Neural cell (in vitro differentiated cells): ENCODE measurements around the gene DNM1. TPM values are rescaled to one million over a fixed set of nuclear protein-coding genes. Genes with fewer than 3 reads are reported as not detected.

Experiments
- H2AFZ ChIP-seq: fragments of 200-600, 300-800 bp; sonication (generic), shearing (Covaris generic); 2 replicates; pipeline ENCODE4 v1.6.0; 2014; ENCODE audit warnings: low read depth, mild to moderate bottlenecking, antibody characterized with exemption, low read length, moderate library complexity
- H3F3A ChIP-seq: fragments of 200-600 bp; shearing (Covaris generic); 2 replicates; pipeline ENCODE4 v1.6.1; 2016; ENCODE audit warnings: mild to moderate bottlenecking, moderate library complexity, mixed read lengths, antibody characterized with exemption, low read length; ENCODE audit not compliant: insufficient read depth, poor library complexity, severe bottlenecking
- H3K27ac ChIP-seq: fragments of 200-600, 300-800 bp; sonication (generic), shearing (Covaris generic); 2 replicates; pipeline ENCODE4 v1.5.1; 2014; ENCODE audit warnings: mild to moderate bottlenecking, low read length, moderate library complexity
- H3K27me3 ChIP-seq: fragments of 300-800, 200-600 bp; sonication (generic), shearing (Covaris generic); 2 replicates; pipeline ENCODE4 v1.6.0; 2014; ENCODE audit warnings: mild to moderate bottlenecking, low read depth, low read length, moderate library complexity; ENCODE audit not compliant: insufficient read depth
- H3K36me3 ChIP-seq: fragments of 300-800, 200-600 bp; sonication (generic), shearing (Covaris generic); 2 replicates; pipeline ENCODE4 v1.5.1; 2014; ENCODE audit warnings: mild to moderate bottlenecking, antibody characterized with exemption, low read length, moderate library complexity; ENCODE audit not compliant: insufficient read depth
- H3K4me2 ChIP-seq: fragments of 300-800, 200-600 bp; sonication (generic), shearing (Covaris generic); 2 replicates; pipeline ENCODE4 v1.6.0; 2014; ENCODE audit warnings: mild to moderate bottlenecking, low read length
- H3K4me3 ChIP-seq: fragments of 300-800, 200-600 bp; sonication (generic), shearing (Covaris generic); 2 replicates; pipeline ENCODE4 v1.5.1; 2014; ENCODE audit warnings: mild to moderate bottlenecking, low read length, moderate library complexity
- H3K79me2 ChIP-seq: fragments of 200-600 bp; shearing (Covaris generic); replicated peaks from 2 replicates; pipeline ENCODE4 v1.6.0; 2014; ENCODE audit warnings: mild to moderate bottlenecking, low read length, moderate library complexity; ENCODE audit not compliant: insufficient read depth
- H3K9ac ChIP-seq: fragments of 300-800, 200-600 bp; sonication (generic), shearing (Covaris generic); 2 replicates; pipeline ENCODE4 v1.6.1; 2016; ENCODE audit warnings: mild to moderate bottlenecking, low read length, mixed read lengths
- H3K9me2 ChIP-seq: fragments of 200-600 bp; shearing (Covaris generic); 2 replicates; pipeline ENCODE4 v1.6.1; 2016; ENCODE audit warnings: mild to moderate bottlenecking, low read length, mixed read lengths; ENCODE audit not compliant: insufficient read depth
- H3K9me3 ChIP-seq: fragments of 200-600, 300-800 bp; sonication (generic), shearing (Covaris generic); 2 replicates; pipeline ENCODE4 v1.6.1; 2016; ENCODE audit warnings: mild to moderate bottlenecking, mixed run types, low read length, moderate library complexity, mixed read lengths
- H4K20me1 ChIP-seq: fragments of 200-600 bp; shearing (Covaris generic); 2 replicates; pipeline ENCODE4 v1.6.1; 2016; ENCODE audit warnings: mild to moderate bottlenecking, mixed run types; ENCODE audit not compliant: insufficient read depth
- EP300 ChIP-seq: fragments of 450-650 bp; conservative IDR thresholded peaks from 2 replicates; pipeline ENCODE4 v1.6.1; 2014; ENCODE audit warnings: antibody characterized with exemption, mild to moderate bottlenecking, moderate library complexity; ENCODE audit not compliant: poor library complexity, severe bottlenecking
- EZH2 ChIP-seq: fragments of 200-600, 300-800 bp; shearing (Covaris generic), sonication (generic); IDR thresholded peaks from 2 replicates; pipeline ENCODE4 v1.6.1; 2014; ENCODE audit warnings: antibody characterized with exemption, low read length, borderline replicate concordance, mild to moderate bottlenecking; ENCODE audit not compliant: insufficient read depth, poor library complexity, severe bottlenecking
- MXI1 ChIP-seq: fragments of 450-650 bp; conservative IDR thresholded peaks from 2 replicates; pipeline ENCODE4 v1.6.1; 2014; ENCODE audit warnings: antibody characterized with exemption, mild to moderate bottlenecking; ENCODE audit not compliant: poor library complexity, severe bottlenecking
- POLR2AphosphoS5 ChIP-seq: IDR thresholded peaks from 2 replicates; pipeline ENCODE4 v1.6.1; 2012
- RAD21 ChIP-seq: fragments of 450-650 bp; conservative IDR thresholded peaks from 2 replicates; pipeline ENCODE4 v1.6.1; 2014; ENCODE audit warnings: antibody characterized with exemption, mild to moderate bottlenecking, moderate library complexity
- SMC3 ChIP-seq: fragments of 450-650 bp; conservative IDR thresholded peaks from 2 replicates; pipeline ENCODE4 v1.6.1; 2014; ENCODE audit warnings: antibody characterized with exemption, mild to moderate bottlenecking, moderate library complexity; ENCODE audit not compliant: poor library complexity
- TAF1 ChIP-seq: IDR thresholded peaks from 2 replicates; pipeline ENCODE4 v1.6.1; 2012; ENCODE audit warnings: low read depth
- polyA plus RNA-seq: library from polyadenylated mRNA; depleted of rRNA; stranded (reverse); fragments of >200 nt; gene quantifications from 2 replicates; pipeline ENCODE4 v1.2.3, GENCODE V29; 2014
- TF ChIP-seq, protein P1 (sequence below): fragments of 450-650 bp; IDR thresholded peaks from 2 replicates; pipeline ENCODE4 v1.5.1; 2014; ENCODE audit warnings: antibody characterized with exemption, mild to moderate bottlenecking, moderate library complexity; ENCODE audit not compliant: poor library complexity, severe bottlenecking
- TF ChIP-seq, protein P2 (sequence below): IDR thresholded peaks from 2 replicates; pipeline ENCODE4 v1.6.1; 2012; ENCODE audit warnings: borderline replicate concordance

The DNM1 gene
- polyA plus RNA-seq, 1 donor from 2014 or later: 104 TPM

DNA sequence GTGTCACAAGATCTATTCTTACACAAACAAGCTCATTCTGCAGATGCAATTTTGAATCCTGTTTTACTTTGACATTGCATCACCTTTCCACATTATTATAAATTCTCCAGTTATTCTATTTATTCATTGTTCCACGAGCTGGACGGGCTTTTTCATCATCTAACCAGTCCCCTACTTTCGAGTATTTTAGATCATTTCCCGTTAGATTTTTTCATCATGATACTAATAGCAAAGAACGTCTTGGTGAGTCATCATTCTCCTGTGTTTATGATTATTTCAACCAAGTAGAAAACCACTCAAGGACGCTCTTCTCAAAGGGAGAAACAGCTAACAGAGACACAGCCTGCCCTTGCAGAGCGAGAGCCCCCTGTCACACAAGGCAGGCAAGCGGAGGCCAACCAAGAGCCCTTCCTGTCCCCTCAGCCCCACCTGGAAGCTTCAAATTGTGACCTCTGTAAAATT, 28.0 kb upstream of the DNM1 start:
- Histone ChIP-seq H4K20me1 (no peaks in the 10 kb centered on the region), H3K27ac (no peak overlapping the region)

DNA sequence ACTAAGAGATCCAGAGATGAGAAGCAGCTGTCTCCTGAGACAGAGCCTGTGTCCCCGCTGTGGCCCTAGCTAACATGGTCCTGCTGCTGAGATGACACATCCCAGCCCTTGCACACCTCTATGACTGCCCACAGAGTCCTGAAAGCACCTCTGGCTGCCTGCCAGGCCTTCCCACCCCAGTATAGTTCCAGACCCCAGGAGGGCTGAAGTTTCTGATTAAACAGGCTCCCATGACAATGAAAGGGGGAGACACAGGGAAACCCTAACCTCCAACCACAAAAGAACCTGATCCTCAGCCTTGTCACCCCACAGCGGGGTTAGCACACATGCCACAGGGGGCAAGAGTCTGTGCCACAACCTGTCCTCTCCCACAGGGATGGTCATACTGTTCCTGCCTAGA, 27.5 kb upstream of the DNM1 start:
- Histone ChIP-seq H3K4me3 (no peak overlapping the region), H3K27ac (no peak overlapping the region), H3K9me3 (peaks cover 5% of the 10 kb centered on the region), H3F3A (no peaks in the 10 kb centered on the region), H3K9ac (no peak overlapping the region), H3K4me2 (no peak overlapping the region), H3K36me3 (peaks cover 12% of the 10 kb centered on the region), H3K27me3 (no peaks in the 10 kb centered on the region), H2AFZ (no peak overlapping the region), H4K20me1 (no peaks in the 10 kb centered on the region), H3K79me2 (no peaks in the 10 kb centered on the region), H3K9me2 (no peaks in the 10 kb centered on the region)
- TF ChIP-seq RAD21 (no peak), TAF1 (no peak), MXI1 (no peak), EP300 (no peak), EZH2 (no peak)
- TF ChIP-seq, protein P1, sequence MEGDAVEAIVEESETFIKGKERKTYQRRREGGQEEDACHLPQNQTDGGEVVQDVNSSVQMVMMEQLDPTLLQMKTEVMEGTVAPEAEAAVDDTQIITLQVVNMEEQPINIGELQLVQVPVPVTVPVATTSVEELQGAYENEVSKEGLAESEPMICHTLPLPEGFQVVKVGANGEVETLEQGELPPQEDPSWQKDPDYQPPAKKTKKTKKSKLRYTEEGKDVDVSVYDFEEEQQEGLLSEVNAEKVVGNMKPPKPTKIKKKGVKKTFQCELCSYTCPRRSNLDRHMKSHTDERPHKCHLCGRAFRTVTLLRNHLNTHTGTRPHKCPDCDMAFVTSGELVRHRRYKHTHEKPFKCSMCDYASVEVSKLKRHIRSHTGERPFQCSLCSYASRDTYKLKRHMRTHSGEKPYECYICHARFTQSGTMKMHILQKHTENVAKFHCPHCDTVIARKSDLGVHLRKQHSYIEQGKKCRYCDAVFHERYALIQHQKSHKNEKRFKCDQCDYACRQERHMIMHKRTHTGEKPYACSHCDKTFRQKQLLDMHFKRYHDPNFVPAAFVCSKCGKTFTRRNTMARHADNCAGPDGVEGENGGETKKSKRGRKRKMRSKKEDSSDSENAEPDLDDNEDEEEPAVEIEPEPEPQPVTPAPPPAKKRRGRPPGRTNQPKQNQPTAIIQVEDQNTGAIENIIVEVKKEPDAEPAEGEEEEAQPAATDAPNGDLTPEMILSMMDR: no peak
- TF ChIP-seq, protein P2, sequence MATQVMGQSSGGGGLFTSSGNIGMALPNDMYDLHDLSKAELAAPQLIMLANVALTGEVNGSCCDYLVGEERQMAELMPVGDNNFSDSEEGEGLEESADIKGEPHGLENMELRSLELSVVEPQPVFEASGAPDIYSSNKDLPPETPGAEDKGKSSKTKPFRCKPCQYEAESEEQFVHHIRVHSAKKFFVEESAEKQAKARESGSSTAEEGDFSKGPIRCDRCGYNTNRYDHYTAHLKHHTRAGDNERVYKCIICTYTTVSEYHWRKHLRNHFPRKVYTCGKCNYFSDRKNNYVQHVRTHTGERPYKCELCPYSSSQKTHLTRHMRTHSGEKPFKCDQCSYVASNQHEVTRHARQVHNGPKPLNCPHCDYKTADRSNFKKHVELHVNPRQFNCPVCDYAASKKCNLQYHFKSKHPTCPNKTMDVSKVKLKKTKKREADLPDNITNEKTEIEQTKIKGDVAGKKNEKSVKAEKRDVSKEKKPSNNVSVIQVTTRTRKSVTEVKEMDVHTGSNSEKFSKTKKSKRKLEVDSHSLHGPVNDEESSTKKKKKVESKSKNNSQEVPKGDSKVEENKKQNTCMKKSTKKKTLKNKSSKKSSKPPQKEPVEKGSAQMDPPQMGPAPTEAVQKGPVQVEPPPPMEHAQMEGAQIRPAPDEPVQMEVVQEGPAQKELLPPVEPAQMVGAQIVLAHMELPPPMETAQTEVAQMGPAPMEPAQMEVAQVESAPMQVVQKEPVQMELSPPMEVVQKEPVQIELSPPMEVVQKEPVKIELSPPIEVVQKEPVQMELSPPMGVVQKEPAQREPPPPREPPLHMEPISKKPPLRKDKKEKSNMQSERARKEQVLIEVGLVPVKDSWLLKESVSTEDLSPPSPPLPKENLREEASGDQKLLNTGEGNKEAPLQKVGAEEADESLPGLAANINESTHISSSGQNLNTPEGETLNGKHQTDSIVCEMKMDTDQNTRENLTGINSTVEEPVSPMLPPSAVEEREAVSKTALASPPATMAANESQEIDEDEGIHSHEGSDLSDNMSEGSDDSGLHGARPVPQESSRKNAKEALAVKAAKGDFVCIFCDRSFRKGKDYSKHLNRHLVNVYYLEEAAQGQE: no peak

More for the DNA sequence above, 28.0 kb upstream of the DNM1 start:
- Histone ChIP-seq H3K9ac (no peak overlapping the region), H3K36me3 (peaks cover 10% of the 10 kb centered on the region), H3K4me2 (no peak overlapping the region), H3F3A (no peaks in the 10 kb centered on the region), H3K79me2 (no peaks in the 10 kb centered on the region), H3K4me3 (no peak overlapping the region), H2AFZ (no peak overlapping the region), H3K27me3 (no peaks in the 10 kb centered on the region), H3K9me3 (peaks cover 5% of the 10 kb centered on the region), H3K9me2 (no peaks in the 10 kb centered on the region)
- no peak for TF ChIP-seq TAF1
- TF ChIP-seq EP300: no peak
- TF ChIP-seq RAD21: no peak
- TF ChIP-seq, protein P1: no peak
- no peak for TF ChIP-seq EZH2
- no peak for TF ChIP-seq MXI1
- no peak for TF ChIP-seq POLR2AphosphoS5
- no peak for TF ChIP-seq SMC3
- TF ChIP-seq, protein P2: no peak
